ENCODE results near the gene NOX3. TPM values are rescaled to one million over a fixed set of nuclear protein-coding genes. Genes with fewer than 3 reads are reported as not detected.
A peak's percentile ranks its signal among the peaks of the same experiment; 100 is the strongest.

The NOX3 gene
- total and polyA plus RNA-seq, 4 donors = not detected

- no peak overlapping the region for H3K9ac ChIP-seq (ENCODE audit: insufficient read depth in 1 of 2, low read length in 2 of 2)
- no peaks in the 10 kb centered on the region for H3K9me3 ChIP-seq (ENCODE audit: control insufficient read depth in 4 of 4, insufficient read depth in 3 of 4, low read length in 3 of 4)
- no peaks in the 10 kb centered on the region for H3K27me3 ChIP-seq (ENCODE audit: control insufficient read depth in 3 of 3, insufficient read depth in 3 of 3, low read length in 2 of 3)
- 90 to 91% methylated on average over 5 of the region's 5 CpGs for WGBS, 2 donors
- no peak overlapping the region for H3K27ac ChIP-seq (ENCODE audit: low read depth in 1 of 2, low read length in 1 of 2)
- TF ChIP-seq, protein P1, sequence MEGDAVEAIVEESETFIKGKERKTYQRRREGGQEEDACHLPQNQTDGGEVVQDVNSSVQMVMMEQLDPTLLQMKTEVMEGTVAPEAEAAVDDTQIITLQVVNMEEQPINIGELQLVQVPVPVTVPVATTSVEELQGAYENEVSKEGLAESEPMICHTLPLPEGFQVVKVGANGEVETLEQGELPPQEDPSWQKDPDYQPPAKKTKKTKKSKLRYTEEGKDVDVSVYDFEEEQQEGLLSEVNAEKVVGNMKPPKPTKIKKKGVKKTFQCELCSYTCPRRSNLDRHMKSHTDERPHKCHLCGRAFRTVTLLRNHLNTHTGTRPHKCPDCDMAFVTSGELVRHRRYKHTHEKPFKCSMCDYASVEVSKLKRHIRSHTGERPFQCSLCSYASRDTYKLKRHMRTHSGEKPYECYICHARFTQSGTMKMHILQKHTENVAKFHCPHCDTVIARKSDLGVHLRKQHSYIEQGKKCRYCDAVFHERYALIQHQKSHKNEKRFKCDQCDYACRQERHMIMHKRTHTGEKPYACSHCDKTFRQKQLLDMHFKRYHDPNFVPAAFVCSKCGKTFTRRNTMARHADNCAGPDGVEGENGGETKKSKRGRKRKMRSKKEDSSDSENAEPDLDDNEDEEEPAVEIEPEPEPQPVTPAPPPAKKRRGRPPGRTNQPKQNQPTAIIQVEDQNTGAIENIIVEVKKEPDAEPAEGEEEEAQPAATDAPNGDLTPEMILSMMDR (IDR thresholded peaks at IDR 0.05; ENCODE audit: control extremely low read depth, extremely low read depth) = no peak
- no peak overlapping the region for H3K4me3 ChIP-seq
- ATAC-seq (ENCODE audit: insufficient read depth, low FRiP score) (no peak), DNase-seq (no peak)
- H3K36me3 ChIP-seq (ENCODE audit: control insufficient read depth in 4 of 4, insufficient read depth in 4 of 4, low read length in 4 of 4) = no peaks in the 10 kb centered on the region
- peaks cover 0 to 10% (median 0%) of the 10 kb centered on the region in 5 donors for H3K4me1 ChIP-seq (ENCODE audit: control insufficient read depth in 5 of 5, insufficient read depth in 5 of 5, low read length in 5 of 5)
These were observed 31.2 kb upstream of the NOX3 start for GRCh38 chr6:155486721-155487294.

DNA sequence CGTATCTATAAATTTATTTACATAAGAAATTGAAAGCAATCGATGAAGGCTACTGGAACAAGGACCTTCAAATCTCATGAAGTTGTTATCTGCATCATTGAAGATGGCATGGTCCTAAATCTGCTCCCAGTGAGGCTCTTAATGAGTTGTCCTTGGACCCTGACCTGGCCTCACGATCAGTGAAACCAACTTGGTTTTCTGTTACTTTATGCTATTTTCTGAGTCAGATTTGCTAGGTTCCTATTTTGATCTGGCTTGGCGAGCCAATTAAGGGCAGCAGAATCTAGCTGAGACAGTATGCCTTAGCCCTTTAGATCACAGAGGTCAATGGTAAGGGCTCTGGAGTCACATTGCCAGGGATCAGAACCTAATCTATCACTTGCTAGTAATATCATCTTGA, 30.1 kb upstream of the NOX3 start:
- no peak overlapping the region for H3K4me3 ChIP-seq

DNA sequence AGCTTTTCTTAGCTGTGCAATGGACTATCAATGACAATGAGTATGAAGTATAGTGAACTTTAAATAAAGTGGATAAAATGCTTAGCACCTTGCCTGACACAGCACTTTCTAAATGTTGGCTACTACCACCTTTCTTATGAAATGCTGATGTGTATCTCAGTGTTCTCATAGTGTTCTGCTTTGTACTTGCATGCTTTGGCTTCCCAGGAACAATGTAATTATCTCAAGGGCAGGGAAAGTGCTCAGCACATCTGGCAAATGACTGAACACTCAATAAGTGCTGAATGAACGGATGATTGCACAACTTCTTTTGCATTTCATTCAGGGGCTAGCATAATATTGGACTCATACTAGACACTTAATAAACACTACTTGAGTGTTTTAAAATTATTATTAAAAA, 28.2 kb upstream of the NOX3 start:
- no peaks in the 10 kb centered on the region for H3K27me3 ChIP-seq (ENCODE audit: control insufficient read depth in 3 of 3, insufficient read depth in 3 of 3, low read length in 2 of 3)
- TF ChIP-seq, protein P1 (IDR thresholded peaks at IDR 0.05; ENCODE audit: control extremely low read depth, extremely low read depth) = no peak
- no peaks in the 10 kb centered on the region for H3K9me3 ChIP-seq (ENCODE audit: control insufficient read depth in 4 of 4, insufficient read depth in 3 of 4, low read length in 3 of 4)
- ATAC-seq (ENCODE audit: insufficient read depth, low FRiP score) (no peak), DNase-seq (peak in 2 of 3 donors; percentile 61 to 80)
- peaks cover 0 to 14% (median 0%) of the 10 kb centered on the region in 5 donors for H3K4me1 ChIP-seq (ENCODE audit: control insufficient read depth in 5 of 5, insufficient read depth in 5 of 5, low read length in 5 of 5)
- H3K9ac ChIP-seq (ENCODE audit: insufficient read depth in 1 of 2, low read length in 2 of 2) = no peak overlapping the region
- H3K36me3 ChIP-seq (ENCODE audit: control insufficient read depth in 4 of 4, insufficient read depth in 4 of 4, low read length in 4 of 4) = no peaks in the 10 kb centered on the region
- H3K27ac ChIP-seq (ENCODE audit: low read depth in 1 of 2, low read length in 1 of 2) = no peak overlapping the region
- no peak overlapping the region for H3K4me3 ChIP-seq
- WGBS, 2 donors = 3 to 17% methylated on average over 1 of the region's 1 CpG

More for the DNA sequence above, 30.1 kb upstream of the NOX3 start:
- TF ChIP-seq, protein P1 (IDR thresholded peaks at IDR 0.05; ENCODE audit: control extremely low read depth, extremely low read depth) = no peak
- H3K9me3 ChIP-seq (ENCODE audit: control insufficient read depth in 4 of 4, insufficient read depth in 3 of 4, low read length in 3 of 4) = no peaks in the 10 kb centered on the region
- WGBS, 2 donors = 87 to 94% methylated on average over 4 of the region's 4 CpGs
- H3K4me1 ChIP-seq (ENCODE audit: control insufficient read depth in 5 of 5, insufficient read depth in 5 of 5, low read length in 5 of 5) = peaks cover 0 to 10% (median 0%) of the 10 kb centered on the region in 5 donors
- H3K36me3 ChIP-seq (ENCODE audit: control insufficient read depth in 4 of 4, insufficient read depth in 4 of 4, low read length in 4 of 4) = no peaks in the 10 kb centered on the region
- no peak overlapping the region for H3K9ac ChIP-seq (ENCODE audit: insufficient read depth in 1 of 2, low read length in 2 of 2)
- no peak for ATAC-seq (ENCODE audit: insufficient read depth, low FRiP score)
- H3K27me3 ChIP-seq (ENCODE audit: control insufficient read depth in 3 of 3, insufficient read depth in 3 of 3, low read length in 2 of 3) = no peaks in the 10 kb centered on the region
- no peak for DNase-seq
- no peak overlapping the region for H3K27ac ChIP-seq (ENCODE audit: low read depth in 1 of 2, low read length in 1 of 2)

- TF ChIP-seq, protein P1 (IDR thresholded peaks at IDR 0.05; ENCODE audit: control extremely low read depth, extremely low read depth) = no peak
- H3K4me3 ChIP-seq = no peak overlapping the region
- no peak overlapping the region for H3K9ac ChIP-seq (ENCODE audit: insufficient read depth in 1 of 2, low read length in 2 of 2)
- no peaks in the 10 kb centered on the region for H3K36me3 ChIP-seq (ENCODE audit: control insufficient read depth in 4 of 4, insufficient read depth in 4 of 4, low read length in 4 of 4)
- DNase-seq = no peak
- H3K4me1 ChIP-seq (ENCODE audit: control insufficient read depth in 5 of 5, insufficient read depth in 5 of 5, low read length in 5 of 5) = peaks cover 0 to 19% (median 0%) of the 10 kb centered on the region in 5 donors
- 82 to 85% methylated on average over 3 of the region's 3 CpGs for WGBS, 2 donors
- no peak overlapping the region for H3K27ac ChIP-seq (ENCODE audit: low read depth in 1 of 2, low read length in 1 of 2)
- H3K9me3 ChIP-seq (ENCODE audit: control insufficient read depth in 4 of 4, insufficient read depth in 3 of 4, low read length in 3 of 4) = no peaks in the 10 kb centered on the region
- ATAC-seq (ENCODE audit: insufficient read depth, low FRiP score) = no peak
- no peaks in the 10 kb centered on the region for H3K27me3 ChIP-seq (ENCODE audit: control insufficient read depth in 3 of 3, insufficient read depth in 3 of 3, low read length in 2 of 3)
These were observed 25.6 kb upstream of the NOX3 start for GRCh38 chr6:155481215-155481614.

Measured in lung (tissue), 12 donors.